IMR-90 (cell line): ENCODE results near the gene TBX20. TPM values are rescaled to one million over a fixed set of nuclear protein-coding genes. Genes with fewer than 3 reads are reported as not detected.
"Not testable (repeated sequence)": the region's sequence is repeated elsewhere in the genome, so short reads cannot be mapped to it uniquely, and the experiment has no call there.

Source experiments
- ATAC-seq: fragments of 200-7000 bp; cut with Tn5 transposase; 2 replicates; pipeline ENCODE4 v1.9.1; 2020; ENCODE audit warnings: low read depth, mild to moderate bottlenecking, moderate library complexity
- BruUV-seq: library from RNA; stranded (reverse); fragments of 400-500 nt; replicated peaks from 2 replicates; lab custom pipeline; 2021; lab: Mats Ljungman, UMichigan
- CTCF ChIA-PET: fragments of 300-600 bp; formaldehyde crosslinking; extraction: SDS; loops from one replicate; lab custom pipeline; 2021; ENCODE audit warnings: antibody characterized with exemption; lab: Yijun Ruan, JAX
- POLR2A ChIA-PET: fragments of 300-600 bp; sonication (Branson Sonifier 250); formaldehyde crosslinking; loops from one replicate; lab custom pipeline; 2022; ENCODE audit warnings: antibody characterized with exemption; ENCODE audit not compliant: unreplicated experiment; lab: Charles Lee
- DNase-seq: peaks from one replicate; pipeline ENCODE4 v3.0.0; 2013
- H2AFZ ChIP-seq: replicated peaks from 2 replicates; pipeline ENCODE3; 2013; ENCODE audit warnings: low read length, mild to moderate bottlenecking; ENCODE audit not compliant: poor library complexity
- H2AK5ac ChIP-seq: 2 replicates; pipeline ENCODE4 v1.6.1; 2013; ENCODE audit warnings: low read depth, low read length, inconsistent platforms
- H2AK9ac ChIP-seq: replicated peaks from 2 replicates; pipeline ENCODE3; 2013; ENCODE audit warnings: mild to moderate bottlenecking, low read depth, low read length, moderate library complexity; ENCODE audit not compliant: poor library complexity
- H2BK120ac ChIP-seq: 2 replicates; pipeline ENCODE4 v1.6.1; 2013; ENCODE audit warnings: low read depth, low read length, inconsistent platforms
- H2BK15ac ChIP-seq: 3 replicates; pipeline ENCODE4 v1.6.1; 2013; ENCODE audit warnings: low read depth, low read length, inconsistent platforms
- H2BK20ac ChIP-seq: 2 replicates; pipeline ENCODE4 v1.6.1; 2013; ENCODE audit warnings: low read depth, mild to moderate bottlenecking, inconsistent platforms, low read length, moderate library complexity
- H2BK5ac ChIP-seq: 2 replicates; pipeline ENCODE4 v1.6.1; 2013; ENCODE audit warnings: mild to moderate bottlenecking, low read depth, low read length, inconsistent platforms; ENCODE audit not compliant: poor library complexity, severe bottlenecking
- H3K14ac ChIP-seq: replicated peaks from 2 replicates; pipeline ENCODE4 v1.6.1; 2013; ENCODE audit warnings: low read depth, low read length, inconsistent platforms
- H3K18ac ChIP-seq: 2 replicates; pipeline ENCODE4 v1.6.1; 2013; ENCODE audit warnings: low read depth, low read length, control low read depth
- H3K23ac ChIP-seq: 2 replicates; pipeline ENCODE4 v1.6.1; 2013; ENCODE audit warnings: low read depth, low read length, inconsistent platforms
- H3K27ac ChIP-seq: 2 replicates; pipeline ENCODE4 v1.5.1; 2013; ENCODE audit warnings: mild to moderate bottlenecking, control low read depth, low read length; ENCODE audit not compliant: insufficient read depth
- H3K27me3 ChIP-seq: 2 replicates; pipeline ENCODE4 v1.6.1; 2013; ENCODE audit warnings: low read length; ENCODE audit not compliant: control insufficient read depth, insufficient read depth
- H3K36me3 ChIP-seq: 2 replicates; pipeline ENCODE4 v1.6.1; 2013; ENCODE audit warnings: low read length, mixed read lengths; ENCODE audit not compliant: control insufficient read depth, insufficient read depth
- H3K4ac ChIP-seq: 2 replicates; pipeline ENCODE4 v1.6.1; 2013; ENCODE audit warnings: low read depth, low read length, inconsistent platforms
- H3K4me1 ChIP-seq: 2 replicates; pipeline ENCODE4 v1.6.1; 2013; ENCODE audit warnings: low read length, mixed read lengths; ENCODE audit not compliant: control insufficient read depth, insufficient read depth
- H3K4me2 ChIP-seq: 2 replicates; pipeline ENCODE4 v1.6.1; 2013; ENCODE audit warnings: low read depth, mild to moderate bottlenecking, control low read depth, low read length, moderate library complexity
- H3K4me3 ChIP-seq: 2 replicates; pipeline ENCODE4 v1.5.1; 2013; ENCODE audit warnings: low read depth, mild to moderate bottlenecking, control low read depth, low read length, moderate library complexity; ENCODE audit not compliant: insufficient read depth
- H3K56ac ChIP-seq: 2 replicates; pipeline ENCODE4 v1.6.1; 2013; ENCODE audit warnings: low read length, inconsistent platforms; ENCODE audit not compliant: insufficient read depth; ENCODE audit errors: extremely low read depth
- H3K79me1 ChIP-seq, 2 experiments: 2 replicates each; pipeline ENCODE4 v1.6.1; 2013; ENCODE audit warnings: low read length in 2 of 2, inconsistent platforms in 1 of 2, low read depth in 1 of 2
- H3K9ac ChIP-seq: 2 replicates; pipeline ENCODE4 v1.6.1; 2013; ENCODE audit warnings: low read depth, low read length, control low read depth
- H3K9me1 ChIP-seq: 2 replicates; pipeline ENCODE4 v1.6.1; 2013; ENCODE audit warnings: low read length, inconsistent platforms; ENCODE audit not compliant: insufficient read depth
- H3K9me3 ChIP-seq: 2 replicates; pipeline ENCODE4 v1.6.1; 2013; ENCODE audit warnings: low read length; ENCODE audit not compliant: control insufficient read depth, insufficient read depth
- H4K20me1 ChIP-seq: 2 replicates; pipeline ENCODE4 v1.6.1; 2013; ENCODE audit warnings: low read length, inconsistent platforms; ENCODE audit not compliant: insufficient read depth
- H4K5ac ChIP-seq: 2 replicates; pipeline ENCODE4 v1.6.1; 2013; ENCODE audit warnings: mild to moderate bottlenecking, low read depth, low read length, control low read depth
- H4K8ac ChIP-seq, 2 experiments: 2 replicates each; pipeline ENCODE4 v1.6.1; 2013; ENCODE audit warnings: low read depth in 2 of 2, low read length in 2 of 2, control low read depth in 1 of 2, inconsistent platforms in 1 of 2
- H4K91ac ChIP-seq: 2 replicates; pipeline ENCODE4 v1.6.1; 2013; ENCODE audit warnings: low read depth, low read length, inconsistent platforms; ENCODE audit not compliant: insufficient read depth
- WGBS, 2 experiments: methylation state at CpG; one replicate each; pipeline versions ENCODE4 v1.1.5 to v1.1.7; 2013; ENCODE audit warnings: missing lambda C conversion rate in 2 of 2; ENCODE audit not compliant: insufficient read length in 1 of 2; ENCODE audit errors: extremely low coverage in 2 of 2; 5-methylcytosine and 5-hydroxymethylcytosine counted together
- dilution Hi-C: fragments of 300-500 bp; cut with HindIII; formaldehyde crosslinking; loops from one replicate; pipeline ENCODE4 v1.14.3; 2018; ENCODE audit warnings: low sequenced_read_pairs; ENCODE audit not compliant: unreplicated experiment
- in situ Hi-C: fragments of 300-500 bp; cut with MboI; formaldehyde crosslinking; loops from 3 replicates; pipeline ENCODE4 v1.14.3; 2019; ENCODE audit warnings: low sequenced_read_pairs, inconsistent platforms, mixed read lengths
- intact Hi-C: fragments of 100-400 bp; cut with micrococcal nuclease; formaldehyde crosslinking; loops from 2 replicates; pipeline ENCODE4 v1.10.0; 2022
- polyA plus RNA-seq, 3 experiments: library from polyadenylated mRNA; depleted of rRNA; stranded (reverse); fragments of >200 nt; gene quantifications; 2 replicates each; pipeline ENCODE4 v1.2.3, GENCODE V29; 2012; ENCODE audit warnings: low replicate concordance in 1 of 3
- total RNA-seq: library from RNA; depleted of rRNA; stranded (reverse); fragments of >200 nt; gene quantifications from 2 replicates; pipeline ENCODE4 v1.2.3, GENCODE V29; 2012

The TBX20 gene
- total and polyA plus RNA-seq, 2 of the 4 experiments (the other 2 are of a cell fraction) = 0.15 to 0.36 TPM

DNA sequence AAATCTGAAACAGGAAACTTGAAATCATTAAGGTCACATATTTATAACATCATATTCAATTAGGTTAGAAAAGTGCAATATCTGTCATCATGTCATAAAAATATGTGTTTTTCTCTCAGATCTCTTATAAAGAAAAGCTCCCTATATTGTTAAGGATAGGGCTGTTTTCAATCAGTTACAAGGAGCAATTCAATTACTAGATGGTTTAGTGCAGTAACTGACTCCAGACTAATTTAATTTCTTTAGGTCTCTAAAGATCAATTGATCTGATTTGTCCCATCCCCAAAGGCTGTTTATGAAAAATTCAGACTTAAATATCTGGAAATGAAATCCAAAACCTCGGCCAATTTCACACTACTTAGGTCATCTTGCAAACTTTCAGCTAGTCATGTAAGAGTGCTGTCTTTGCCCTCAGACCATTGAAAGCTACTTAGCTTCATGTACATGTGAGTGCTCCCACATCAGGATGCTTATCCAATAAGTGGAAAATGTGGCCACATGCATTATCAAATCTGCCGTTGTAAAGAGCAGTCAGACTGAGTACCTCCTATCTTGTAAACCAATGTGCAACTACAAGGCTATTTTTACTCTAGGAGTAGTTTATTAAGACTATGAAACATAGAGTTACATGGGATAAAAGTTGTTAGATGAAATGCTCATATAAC, 24.7 kb downstream of the TBX20 start:
- H3K4ac ChIP-seq, H3K4me2 ChIP-seq, POLR2A ChIA-PET, H2BK5ac ChIP-seq, DNase-seq, intact Hi-C loops, H3K14ac ChIP-seq, dilution Hi-C loops, H3K23ac ChIP-seq, H4K20me1 ChIP-seq, CTCF ChIA-PET, H3K4me1 ChIP-seq, H3K79me1 ChIP-seq, H3K9ac ChIP-seq, H3K9me3 ChIP-seq, H2BK20ac ChIP-seq, BruUV-seq, ATAC-seq, H3K56ac ChIP-seq, H2AK9ac ChIP-seq, H3K9me1 ChIP-seq, H3K4me3 ChIP-seq, H2AFZ ChIP-seq, H2BK15ac ChIP-seq, in situ Hi-C loops, H3K27me3 ChIP-seq, H2AK5ac ChIP-seq, H4K8ac ChIP-seq, H4K5ac ChIP-seq, H3K27ac ChIP-seq, H2BK120ac ChIP-seq, H4K91ac ChIP-seq, H3K36me3 ChIP-seq, H3K18ac ChIP-seq: not testable (repeated sequence)
- no CpG with 5 or more reads among the region's 2 CpGs for WGBS, 2 experiments

DNA sequence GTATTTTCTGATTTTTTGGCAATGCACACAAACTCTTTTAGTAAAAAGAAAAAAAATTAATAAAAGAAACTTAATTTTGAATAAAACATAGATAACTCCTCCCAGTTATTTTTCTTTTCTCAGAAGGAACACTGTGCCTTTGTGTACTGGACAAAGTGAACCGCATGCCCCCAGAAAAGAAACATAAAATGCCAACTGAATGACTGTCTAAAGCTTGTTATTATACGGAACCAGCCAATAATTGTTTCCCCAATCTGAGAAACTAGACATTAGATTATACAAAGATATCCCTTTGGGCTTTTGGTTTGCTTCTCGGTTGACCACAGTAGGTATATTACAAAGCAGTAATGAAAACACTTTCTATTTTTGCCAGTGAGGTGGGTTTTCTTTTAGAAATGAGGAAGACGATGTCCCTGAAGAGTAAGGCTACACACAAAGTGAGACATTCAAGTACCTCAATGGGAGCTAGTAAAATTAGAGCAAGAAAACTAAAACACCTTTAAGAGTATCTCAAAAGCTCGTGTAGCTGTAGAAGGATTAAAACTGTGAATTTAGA, 25.3 kb downstream of the TBX20 start:
- BruUV-seq, POLR2A ChIA-PET, H4K91ac ChIP-seq, H2AK5ac ChIP-seq, H3K4ac ChIP-seq, H3K27ac ChIP-seq, H3K14ac ChIP-seq, H4K20me1 ChIP-seq, H2AFZ ChIP-seq, H2BK5ac ChIP-seq, H3K9ac ChIP-seq, H3K79me1 ChIP-seq, H3K56ac ChIP-seq, CTCF ChIA-PET, H4K8ac ChIP-seq, in situ Hi-C loops, H2AK9ac ChIP-seq, H2BK20ac ChIP-seq, H3K4me2 ChIP-seq, H3K27me3 ChIP-seq, intact Hi-C loops, ATAC-seq, H3K9me1 ChIP-seq, H3K9me3 ChIP-seq, H3K18ac ChIP-seq, H2BK120ac ChIP-seq, H3K23ac ChIP-seq, H3K4me1 ChIP-seq, H4K5ac ChIP-seq, H3K4me3 ChIP-seq, dilution Hi-C loops, H3K36me3 ChIP-seq, DNase-seq, H2BK15ac ChIP-seq: not testable (repeated sequence)
- WGBS, 2 experiments = no CpG with 5 or more reads among the region's 5 CpGs
